GM23338 (cell line): Measurements from ENCODE around the gene TARS2.

Source experiments
- CREB1 ChIP-seq: fragments of 250-450 bp; sonication (Bioruptor Pico); IDR thresholded peaks from 2 replicates; pipeline ENCODE4 v1.5.0; 2020; ENCODE audit warnings: low read depth, mild to moderate bottlenecking, moderate library complexity
- CTCF ChIP-seq, 2 experiments: fragments of 200-600 bp in 1 of 2; sonication (generic) in 1 of 2; conservative IDR thresholded peaks; 2 replicates each; pipeline versions ENCODE4 v1.5.1 to v1.6.1; 2016 to 2017; ENCODE audit warnings: antibody characterized with exemption in 2 of 2, low read depth in 2 of 2, mild to moderate bottlenecking in 2 of 2, moderate library complexity in 1 of 2
- POLR2AphosphoS5 ChIP-seq: IDR thresholded peaks from 2 replicates; pipeline ENCODE4 v1.6.1; 2016; ENCODE audit warnings: antibody characterized with exemption, low read depth
- ZNF331 ChIP-seq: fragments of 250-450 bp; sonication (Bioruptor Pico); IDR thresholded peaks from 2 replicates; pipeline ENCODE4 v1.5.0; 2020; ENCODE audit warnings: low read depth, mild to moderate bottlenecking, moderate library complexity

- no peak for TF ChIP-seq ZNF331 (CRISPR knock-in tag)
- no peak for TF ChIP-seq POLR2AphosphoS5
- peak; percentile 75 to 78 for TF ChIP-seq CTCF (conservative IDR thresholded peaks at IDR 0.05; ENCODE audit: low read depth in 2 of 2)
- TF ChIP-seq CREB1 (CRISPR knock-in tag): no peak
These were observed 22.8 kb upstream of the TARS2 start for GRCh38 chr1:150464422-150464826.
